PC-9 (cell line): Measurements from ENCODE around the gene SPPL2B. TPM values are rescaled to one million over a fixed set of nuclear protein-coding genes. Genes with fewer than 3 reads are reported as not detected.

Experiments used
- BruUV-seq: library from RNA; stranded (reverse); fragments of 400-500 nt; replicated peaks from 2 replicates; lab custom pipeline; 2021; lab: Mats Ljungman, UMichigan
- CTCF ChIA-PET: fragments of 300-600 bp; sonication (Branson Sonifier 250); formaldehyde crosslinking; loops from one replicate; lab custom pipeline; 2022; ENCODE audit warnings: antibody characterized with exemption; lab: Charles Lee
- POLR2A ChIA-PET: fragments of 300-600 bp; sonication (Branson Sonifier 250); formaldehyde crosslinking; loops from one replicate; lab custom pipeline; 2022; ENCODE audit warnings: antibody characterized with exemption; ENCODE audit not compliant: unreplicated experiment; lab: Charles Lee
- DNase-seq, 2 experiments: peaks; one replicate each; pipeline versions ENCODE4 v3.0.0 to v3.0.0-alpha.2; 2015 to 2022; ENCODE audit warnings: mixed read lengths in 1 of 2
- H2AFZ ChIP-seq: fragments of 200-600 bp; sonication (generic); 2 replicates; pipeline ENCODE4 v1.8.1; 2017; ENCODE audit warnings: antibody characterized with exemption
- H3F3A ChIP-seq: fragments of 200-600 bp; sonication (generic); 2 replicates; pipeline ENCODE4 v1.8.1; 2017; ENCODE audit warnings: antibody characterized with exemption, mild to moderate bottlenecking, low read depth; ENCODE audit not compliant: insufficient read depth
- H3K27ac ChIP-seq: fragments of 200-600 bp; sonication (generic); 2 replicates; pipeline ENCODE4 v1.6.1; 2016; ENCODE audit warnings: mixed run types
- H3K27me3 ChIP-seq: fragments of 200-600 bp; sonication (generic); 2 replicates; pipeline ENCODE4 v1.6.1; 2016; ENCODE audit warnings: low read depth, mixed run types; ENCODE audit not compliant: insufficient read depth
- H3K36me3 ChIP-seq: fragments of 200-600 bp; sonication (generic); 2 replicates; pipeline ENCODE4 v1.6.1; 2016; ENCODE audit warnings: low read depth, mixed run types
- H3K4me1 ChIP-seq: fragments of 200-600 bp; sonication (generic); replicated peaks from 2 replicates; pipeline ENCODE4 v1.6.1; 2016; ENCODE audit warnings: mixed run types; ENCODE audit not compliant: insufficient read depth
- H3K4me2 ChIP-seq: fragments of 200-600 bp; sonication (generic); 2 replicates; pipeline ENCODE4 v1.6.1; 2017; ENCODE audit warnings: mixed run types
- H3K4me3 ChIP-seq: fragments of 200-600 bp; sonication (generic); 2 replicates; pipeline ENCODE4 v1.6.1; 2016; ENCODE audit warnings: mixed run types
- H3K79me2 ChIP-seq: fragments of 200-600 bp; sonication (generic); 2 replicates; pipeline ENCODE4 v1.6.1; 2017; ENCODE audit warnings: low read depth, mixed run types
- H3K9me2 ChIP-seq: fragments of 200-600 bp; sonication (generic); 2 replicates; pipeline ENCODE4 v1.8.1; 2017; ENCODE audit warnings: mild to moderate bottlenecking; ENCODE audit not compliant: insufficient read depth
- H3K9me3 ChIP-seq: fragments of 200-600 bp; sonication (generic); 2 replicates; pipeline ENCODE4 v1.8.1; 2016; ENCODE audit warnings: low read depth; ENCODE audit not compliant: insufficient read depth
- H4K20me1 ChIP-seq: fragments of 200-600 bp; sonication (generic); 2 replicates; pipeline ENCODE4 v1.8.1; 2017; ENCODE audit not compliant: insufficient read depth
- EZH2 ChIP-seq: fragments of 200-600 bp; sonication (generic); IDR thresholded peaks from 2 replicates; pipeline ENCODE4 v1.8.0; 2017; ENCODE audit warnings: antibody characterized with exemption, low read depth
- intact Hi-C: fragments of 100-400 bp; cut with micrococcal nuclease; formaldehyde crosslinking; loops from one replicate; pipeline ENCODE4 v1.10.0; 2022; ENCODE audit not compliant: unreplicated experiment
- total RNA-seq: library from RNA; stranded (reverse); gene quantifications from 2 replicates; pipeline ENCODE4 v1.2.3, GENCODE V29; 2021
- TF ChIP-seq, protein P1 (sequence below): fragments of 200-600 bp; sonication (generic); conservative IDR thresholded peaks from 2 replicates; pipeline ENCODE4 v1.6.1; 2017; ENCODE audit warnings: mixed run types, antibody characterized with exemption, mild to moderate bottlenecking, moderate library complexity

Gene SPPL2B
- total RNA-seq, 1 experiment from 2014 or later: 49.6 TPM

DNA sequence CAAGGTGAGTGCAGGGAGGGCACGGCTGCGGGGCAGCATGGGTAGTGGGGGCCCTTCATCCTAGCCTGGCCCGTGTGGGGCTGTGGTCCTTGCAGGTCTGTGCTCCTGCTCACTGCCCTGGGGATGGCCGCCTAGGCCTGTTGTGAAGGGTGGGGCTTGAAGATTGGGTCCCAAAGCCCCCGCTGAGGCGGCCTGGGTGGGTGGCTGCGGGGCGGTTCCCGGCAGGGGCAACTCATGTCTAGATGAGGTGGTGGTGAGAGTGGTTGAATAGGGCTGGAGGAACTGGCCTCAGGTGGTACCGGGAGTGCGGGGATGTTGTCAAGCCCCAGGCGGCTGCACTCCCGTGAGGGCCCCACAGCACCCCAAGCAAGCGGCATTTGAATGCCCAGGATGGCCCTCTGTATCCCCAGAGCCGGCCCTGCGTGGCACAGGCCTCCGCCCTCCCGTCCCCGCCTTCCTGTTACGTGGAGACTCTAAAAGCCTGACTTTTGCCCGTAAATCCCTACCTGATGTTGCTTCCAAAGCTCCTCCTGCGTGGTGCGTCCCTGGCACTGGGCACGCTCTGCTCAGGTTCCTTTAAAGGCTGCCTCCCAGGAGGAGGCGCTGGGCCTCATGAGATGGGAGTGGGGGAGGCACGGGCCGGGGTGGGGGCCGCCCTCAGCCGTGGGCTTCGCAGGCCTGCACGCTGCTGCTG lies 15.0 kb downstream of the SPPL2B start:
- DNase-seq: no peak
- intact Hi-C loops: no loop called here
- H3K9me3 ChIP-seq: no peaks in the 10 kb centered on the region
- CTCF ChIA-PET: interaction anchor here (0.5 kb wide), 1 partner anchor 413 kb away, joined by 4 read pairs; no protein-coding TSS in a partner anchor
- H3K4me3 ChIP-seq: no peak overlapping the region
- BruUV-seq: no TSS peak
- no peaks in the 10 kb centered on the region for H3K36me3 ChIP-seq
- no peak overlapping the region for H3K4me2 ChIP-seq
- no peaks in the 10 kb centered on the region for H3K9me2 ChIP-seq
- no peaks in the 10 kb centered on the region for H3K4me1 ChIP-seq
- no peaks in the 10 kb centered on the region for H3F3A ChIP-seq
- no peak overlapping the region for H3K27ac ChIP-seq
- no peak overlapping the region for H2AFZ ChIP-seq
- POLR2A ChIA-PET: no interaction called here
- no peaks in the 10 kb centered on the region for H4K20me1 ChIP-seq
- no peaks in the 10 kb centered on the region for H3K27me3 ChIP-seq
- TF ChIP-seq EZH2: no peak
- TF ChIP-seq, protein P1, sequence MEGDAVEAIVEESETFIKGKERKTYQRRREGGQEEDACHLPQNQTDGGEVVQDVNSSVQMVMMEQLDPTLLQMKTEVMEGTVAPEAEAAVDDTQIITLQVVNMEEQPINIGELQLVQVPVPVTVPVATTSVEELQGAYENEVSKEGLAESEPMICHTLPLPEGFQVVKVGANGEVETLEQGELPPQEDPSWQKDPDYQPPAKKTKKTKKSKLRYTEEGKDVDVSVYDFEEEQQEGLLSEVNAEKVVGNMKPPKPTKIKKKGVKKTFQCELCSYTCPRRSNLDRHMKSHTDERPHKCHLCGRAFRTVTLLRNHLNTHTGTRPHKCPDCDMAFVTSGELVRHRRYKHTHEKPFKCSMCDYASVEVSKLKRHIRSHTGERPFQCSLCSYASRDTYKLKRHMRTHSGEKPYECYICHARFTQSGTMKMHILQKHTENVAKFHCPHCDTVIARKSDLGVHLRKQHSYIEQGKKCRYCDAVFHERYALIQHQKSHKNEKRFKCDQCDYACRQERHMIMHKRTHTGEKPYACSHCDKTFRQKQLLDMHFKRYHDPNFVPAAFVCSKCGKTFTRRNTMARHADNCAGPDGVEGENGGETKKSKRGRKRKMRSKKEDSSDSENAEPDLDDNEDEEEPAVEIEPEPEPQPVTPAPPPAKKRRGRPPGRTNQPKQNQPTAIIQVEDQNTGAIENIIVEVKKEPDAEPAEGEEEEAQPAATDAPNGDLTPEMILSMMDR: no peak
- H3K79me2 ChIP-seq: no peaks in the 10 kb centered on the region

DNA sequence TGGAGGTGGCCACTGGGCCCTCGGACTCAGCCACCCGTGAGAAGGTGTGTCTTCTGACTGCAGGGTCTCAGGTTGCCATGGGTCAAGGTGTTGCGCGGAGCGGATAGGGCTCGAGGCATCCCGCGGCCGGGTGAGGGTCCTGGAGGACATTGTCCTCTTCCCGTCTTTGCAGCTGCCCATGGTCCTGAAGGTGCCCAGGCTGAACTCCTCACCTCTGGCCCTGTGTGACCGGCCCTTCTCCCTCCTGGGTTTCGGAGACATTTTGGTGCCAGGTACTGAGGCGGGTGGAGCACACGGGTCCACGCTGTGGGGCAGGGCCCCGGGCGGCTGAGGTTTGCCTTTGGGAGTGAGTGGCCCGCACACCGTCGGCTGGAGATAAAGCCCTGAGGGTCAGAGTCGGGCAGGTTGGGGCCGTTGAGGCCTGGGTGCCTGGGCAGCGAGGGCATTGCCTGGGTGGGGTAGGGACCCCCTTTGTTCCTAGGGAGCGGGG lies 15.9 kb downstream of the SPPL2B start:
- no peak for TF ChIP-seq EZH2
- TF ChIP-seq, protein P1: no peak
- H3K79me2 ChIP-seq: no peaks in the 10 kb centered on the region
- no peaks in the 10 kb centered on the region for H3K9me3 ChIP-seq
- no peaks in the 10 kb centered on the region for H3K27me3 ChIP-seq
- no peak overlapping the region for H3K4me2 ChIP-seq
- no peak for DNase-seq
- no peaks in the 10 kb centered on the region for H3K9me2 ChIP-seq
- H4K20me1 ChIP-seq: no peaks in the 10 kb centered on the region
- H3F3A ChIP-seq: no peaks in the 10 kb centered on the region
- ChIA-PET POLR2A (no interaction called here), CTCF (no interaction called here)
- H3K4me1 ChIP-seq: no peaks in the 10 kb centered on the region
- no peak overlapping the region for H3K27ac ChIP-seq
- H3K36me3 ChIP-seq: no peaks in the 10 kb centered on the region
- BruUV-seq: no TSS peak
- intact Hi-C loops: no loop called here
- no peak overlapping the region for H2AFZ ChIP-seq
- H3K4me3 ChIP-seq: no peak overlapping the region

DNA sequence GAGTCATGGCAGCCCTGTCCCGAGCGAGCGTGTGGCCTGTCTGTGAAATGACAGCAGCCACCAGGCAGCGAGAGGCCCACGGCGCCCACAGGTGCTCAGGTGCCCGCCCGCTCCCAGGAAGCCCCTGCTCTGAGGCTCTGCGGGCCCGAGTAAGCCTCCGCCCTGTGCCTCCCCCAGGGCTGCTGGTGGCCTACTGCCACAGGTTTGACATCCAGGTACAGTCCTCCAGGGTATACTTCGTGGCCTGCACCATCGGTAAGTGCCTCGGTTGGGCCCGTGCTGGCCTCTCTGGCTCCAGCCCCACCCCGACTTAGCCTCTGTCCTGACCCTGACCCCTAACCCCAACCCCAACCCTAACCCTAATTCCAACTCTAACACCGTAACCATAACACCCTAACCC lies 16.6 kb downstream of the SPPL2B start:
- Histone ChIP-seq H3K79me2 (no peaks in the 10 kb centered on the region), H3K36me3 (no peaks in the 10 kb centered on the region), H3F3A (no peaks in the 10 kb centered on the region), H3K4me2 (no peak overlapping the region), H3K9me3 (no peaks in the 10 kb centered on the region), H3K27ac (no peak overlapping the region), H3K9me2 (no peaks in the 10 kb centered on the region), H2AFZ (no peak overlapping the region), H3K4me3 (no peak overlapping the region), H4K20me1 (no peaks in the 10 kb centered on the region), H3K27me3 (no peaks in the 10 kb centered on the region), H3K4me1 (no peaks in the 10 kb centered on the region)
- intact Hi-C loops: no loop called here
- DNase-seq: no peak
- BruUV-seq: no TSS peak
- ChIA-PET POLR2A (no interaction called here), CTCF (no interaction called here)
- no peak for TF ChIP-seq EZH2
- TF ChIP-seq, protein P1: no peak
